ENCODE data around the gene TMCC2. TPM values are rescaled to one million over a fixed set of nuclear protein-coding genes. Genes with fewer than 3 reads are reported as not detected.

TMCC2 gene
- total and polyA plus RNA-seq, 2 of the 8 experiments (the other 6 are each of a cell fraction or from before 2014, with no cell fraction given): 6.7 to 6.8 TPM

GRCh38 chr1:205296154-205296553 is 68.4 kb downstream of the TMCC2 start:
- ChIA-PET CTCF (ENCODE audit: partially characterized antibody) (interaction anchor here (16.9 to 67.1 kb wide), 2 partner anchors 23 to 26 kb away, joined by 313 to 2424 read pairs; partner anchors contain the start of gene NUAK2), POLR2A (ENCODE audit: partially characterized antibody) (interaction anchor here (1.4 to 4.7 kb wide), 5 partner anchors 9 to 23 kb away, joined by 3 to 38 read pairs (median 9); partner anchors contain the start of gene NUAK2)
- Histone ChIP-seq H3K9ac (replicated peaks in 1 of 4; ENCODE audit: extremely low read depth in 1 of 4, low read depth in 3 of 4, low read length in 3 of 4) (no peak overlapping the region), H2BK12ac (ENCODE audit: low read depth, low read length) (peak overlapping the region; percentile 98), H2AK5ac (ENCODE audit: low read depth, low read length) (peak overlapping the region; percentile 98), H3K4me3 (ENCODE audit: extremely low read depth in 1 of 4, insufficient read depth in 2 of 4, low read depth in 3 of 4, low read length in 4 of 4) (no peak overlapping the region; a peak in 1 of 8 replicates), H2BK15ac (ENCODE audit: low read length) (peak overlapping the region; percentile 95; the same call in 1 of the 2 replicates), H3K36me3 (ENCODE audit: control insufficient read depth in 2 of 4, insufficient read depth in 4 of 4, low read length in 3 of 4) (no peaks in the 10 kb centered on the region), H3K23me2 (ENCODE audit: low read depth, low read length) (no peaks in the 10 kb centered on the region; the same call in 1 of the 2 replicates), H3K14ac (ENCODE audit: insufficient read length) (no peak overlapping the region), H4K91ac (replicated peaks; ENCODE audit: insufficient read length, low read length) (no peak overlapping the region), H3K56ac (replicated peaks; ENCODE audit: insufficient read length, low read depth, low read length) (no peak overlapping the region), H3K4me2 (ENCODE audit: insufficient read depth in 1 of 2, low read depth in 2 of 2, low read length in 2 of 2) (no peak overlapping the region), H3K4ac (replicated peaks; ENCODE audit: insufficient read length, low read depth, low read length) (peak overlapping the region; percentile 55), H3K79me2 (ENCODE audit: control insufficient read depth in 1 of 2, insufficient read depth in 2 of 2, low read length in 2 of 2) (no peaks in the 10 kb centered on the region), H2BK20ac (ENCODE audit: low read length) (peak overlapping the region; percentile 100), H2BK120ac (replicated peaks; ENCODE audit: low read depth, low read length) (peak overlapping the region; percentile 97), H2BK5ac (ENCODE audit: low read depth, low read length) (peak overlapping the region; percentile 99; the same call in 1 of the 2 replicates), H3K4me1 (replicated peaks in 1 of 4; ENCODE audit: control insufficient read depth in 3 of 4, insufficient read depth in 4 of 4, low read length in 3 of 4) (peaks cover 32 to 46% (median 35%) of the 10 kb centered on the region in 4 experiments), H4K5ac (ENCODE audit: insufficient read length, low read depth, low read length) (peak overlapping the region; percentile 50), H4K8ac (ENCODE audit: extremely low read depth, insufficient read depth, low read length) (no peak overlapping the region), H3K27ac (ENCODE audit: low read depth, low read length) (no peak overlapping the region), H2AFZ (ENCODE audit: low read length) (no peak overlapping the region), H4K20me1 (replicated peaks in 1 of 2; ENCODE audit: control insufficient read depth in 1 of 2, insufficient read depth in 2 of 2, low read length in 2 of 2) (no peaks in the 10 kb centered on the region), H3K23ac (ENCODE audit: insufficient read length) (no peak overlapping the region), H3K79me1 (ENCODE audit: low read depth, low read length) (no peaks in the 10 kb centered on the region), H3K18ac (ENCODE audit: extremely low read depth, low read length) (peak overlapping the region; percentile 80; the same call in 1 of the 2 replicates), H3K9me3 (ENCODE audit: insufficient read depth in 2 of 2, low read depth in 1 of 2, low read length in 1 of 2) (no peaks in the 10 kb centered on the region), H3K27me3 (replicated peaks in 1 of 4; ENCODE audit: control insufficient read depth in 3 of 4, extremely low read depth in 1 of 4, insufficient read depth in 3 of 4, low read length in 3 of 4) (no peaks in the 10 kb centered on the region; a peak in 1 of 7 replicates)
- TF ChIP-seq RBBP5 (IDR thresholded peaks at IDR 0.05; ENCODE audit: borderline replicate concordance, low read depth, low read length): no peak
- no peak for TF ChIP-seq POU5F1 (IDR thresholded peaks at IDR 0.05; ENCODE audit: low read depth, low read length)
- FAIRE-seq (no peak), DNase-seq (ENCODE audit: low read depth in 1 of 2, low spot score in 2 of 2) (no peak)
- WGBS, 2 experiments (ENCODE audit: extremely low coverage in 1 of 2, insufficient coverage in 1 of 2, insufficient read length in 1 of 2, insufficient replicate concordance in 2 of 2, low coverage in 1 of 2, low lambda C conversion rate in 2 of 2, missing lambda C conversion rate in 1 of 2): 94% methylated on average over 2 of the region's 2 CpGs; no CpG with 5 or more reads in 1 of the 2 experiments

Data from H1 (cell line).